ENCODE measurements around the gene NUTM2E.
"Not testable (repeated sequence)": the region's sequence is repeated elsewhere in the genome, so short reads cannot be mapped to it uniquely, and the experiment has no call there.

DNA sequence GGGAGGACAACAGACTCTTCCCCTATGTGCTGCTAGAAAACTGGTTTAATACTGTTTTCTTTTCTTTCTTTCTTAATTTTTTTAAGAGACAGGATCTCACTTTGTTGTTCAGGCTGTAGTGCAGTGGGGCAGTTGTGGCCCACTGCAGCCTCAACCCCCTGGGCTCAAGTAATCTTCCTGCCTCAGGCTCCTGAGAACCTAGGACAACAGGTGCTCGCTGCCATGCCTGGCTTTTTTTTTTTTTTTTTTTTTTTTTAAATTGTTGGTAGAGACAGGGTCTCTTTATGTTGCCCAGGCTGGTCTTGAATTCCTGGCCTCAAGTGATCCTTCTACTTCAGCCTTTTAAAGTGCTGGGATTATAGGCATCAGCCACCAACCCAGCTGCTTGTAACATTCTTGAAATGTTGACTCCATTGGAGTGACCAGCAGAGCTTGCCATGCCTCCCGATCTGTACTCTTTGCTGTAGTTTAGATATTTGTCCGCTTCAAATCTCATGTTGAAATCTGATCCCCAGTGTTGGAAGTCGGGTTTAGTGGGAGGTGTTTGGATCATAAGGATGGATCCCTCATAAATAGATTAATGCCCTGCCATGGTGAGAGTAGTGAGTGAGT lies 34.5 kb upstream of the NUTM2E start:
- TF ChIP-seq POLR2A (IDR thresholded peaks at IDR 0.05) = not testable (repeated sequence)
- TF ChIP-seq, protein P1, sequence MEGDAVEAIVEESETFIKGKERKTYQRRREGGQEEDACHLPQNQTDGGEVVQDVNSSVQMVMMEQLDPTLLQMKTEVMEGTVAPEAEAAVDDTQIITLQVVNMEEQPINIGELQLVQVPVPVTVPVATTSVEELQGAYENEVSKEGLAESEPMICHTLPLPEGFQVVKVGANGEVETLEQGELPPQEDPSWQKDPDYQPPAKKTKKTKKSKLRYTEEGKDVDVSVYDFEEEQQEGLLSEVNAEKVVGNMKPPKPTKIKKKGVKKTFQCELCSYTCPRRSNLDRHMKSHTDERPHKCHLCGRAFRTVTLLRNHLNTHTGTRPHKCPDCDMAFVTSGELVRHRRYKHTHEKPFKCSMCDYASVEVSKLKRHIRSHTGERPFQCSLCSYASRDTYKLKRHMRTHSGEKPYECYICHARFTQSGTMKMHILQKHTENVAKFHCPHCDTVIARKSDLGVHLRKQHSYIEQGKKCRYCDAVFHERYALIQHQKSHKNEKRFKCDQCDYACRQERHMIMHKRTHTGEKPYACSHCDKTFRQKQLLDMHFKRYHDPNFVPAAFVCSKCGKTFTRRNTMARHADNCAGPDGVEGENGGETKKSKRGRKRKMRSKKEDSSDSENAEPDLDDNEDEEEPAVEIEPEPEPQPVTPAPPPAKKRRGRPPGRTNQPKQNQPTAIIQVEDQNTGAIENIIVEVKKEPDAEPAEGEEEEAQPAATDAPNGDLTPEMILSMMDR (IDR thresholded peaks at IDR 0.05) = not testable (repeated sequence)

Measured in upper lobe of left lung (tissue), 4 donors.